Measurements from ENCODE around the gene MAD1L1. TPM values are rescaled to one million over a fixed set of nuclear protein-coding genes. Genes with fewer than 3 reads are reported as not detected.

The MAD1L1 gene
- total RNA-seq, 1 experiment from 2014 or later: 46.7 TPM

- Histone ChIP-seq H3K4me1 (ENCODE audit: insufficient read depth, low read length, poor library complexity, severe bottlenecking) (peaks cover 8% of the 10 kb centered on the region), H3K9me3 (ENCODE audit: low read depth, low read length, poor library complexity, severe bottlenecking) (no peaks in the 10 kb centered on the region), H3K36me3 (ENCODE audit: insufficient read depth, low read length, poor library complexity, severe bottlenecking) (no peaks in the 10 kb centered on the region), H3K27ac (ENCODE audit: low read depth, low read length, poor library complexity, severe bottlenecking) (no peak overlapping the region), H3K4me3 (ENCODE audit: low read depth, low read length, poor library complexity, severe bottlenecking) (no peak overlapping the region), H3K27me3 (replicated peaks; ENCODE audit: insufficient read depth, low read depth, low read length, poor library complexity) (no peaks in the 10 kb centered on the region)
- CTCF ChIA-PET: no interaction called here
- POLR2A ChIA-PET (ENCODE audit: low non-redundant PET): no interaction called here
- intact Hi-C loops (cut with micrococcal nuclease; ENCODE audit: unreplicated experiment): no loop called here
- no peak for DNase-seq (ENCODE audit: low spot score)
- BruUV-seq (replicated peaks): no TSS peak
- TF ChIP-seq EZH2 (IDR thresholded peaks at IDR 0.05; ENCODE audit: borderline replicate concordance, low read depth, low read length, poor library complexity, severe bottlenecking): no peak
Observed at GRCh38 chr7:2165610-2166594, 66.8 kb downstream of the MAD1L1 start.

- DNase-seq (ENCODE audit: low spot score): no peak
- intact Hi-C loops (cut with micrococcal nuclease; ENCODE audit: unreplicated experiment): no loop called here
- no peak overlapping the region for H3K4me3 ChIP-seq (ENCODE audit: low read depth, low read length, poor library complexity, severe bottlenecking)
- ChIA-PET CTCF (no interaction called here), POLR2A (ENCODE audit: low non-redundant PET) (no interaction called here)
- H3K4me1 ChIP-seq (ENCODE audit: insufficient read depth, low read length, poor library complexity, severe bottlenecking): peaks cover 14% of the 10 kb centered on the region
- H3K27ac ChIP-seq (ENCODE audit: low read depth, low read length, poor library complexity, severe bottlenecking): no peak overlapping the region
- no peaks in the 10 kb centered on the region for H3K36me3 ChIP-seq (ENCODE audit: insufficient read depth, low read length, poor library complexity, severe bottlenecking)
- BruUV-seq (replicated peaks): no TSS peak
- no peaks in the 10 kb centered on the region for H3K9me3 ChIP-seq (ENCODE audit: low read depth, low read length, poor library complexity, severe bottlenecking)
- TF ChIP-seq CTCF (conservative IDR thresholded peaks at IDR 0.05; ENCODE audit: low read depth, low read length) (no peak), EZH2 (IDR thresholded peaks at IDR 0.05; ENCODE audit: borderline replicate concordance, low read depth, low read length, poor library complexity, severe bottlenecking) (no peak)
- H3K27me3 ChIP-seq (replicated peaks; ENCODE audit: insufficient read depth, low read depth, low read length, poor library complexity): no peaks in the 10 kb centered on the region
Observed at GRCh38 chr7:2165239-2165609, 67.5 kb downstream of the MAD1L1 start.

- BruUV-seq (replicated peaks): no TSS peak
Observed at GRCh38 chr7:2164646-2165045, 68.1 kb downstream of the MAD1L1 start.

More at GRCh38 chr7:2164646-2165045, 68.1 kb downstream of the MAD1L1 start:
- Histone ChIP-seq H3K4me3 (ENCODE audit: low read depth, low read length, poor library complexity, severe bottlenecking) (no peak overlapping the region), H3K27me3 (replicated peaks; ENCODE audit: insufficient read depth, low read depth, low read length, poor library complexity) (no peaks in the 10 kb centered on the region), H3K4me1 (ENCODE audit: insufficient read depth, low read length, poor library complexity, severe bottlenecking) (peaks cover 14% of the 10 kb centered on the region), H3K27ac (ENCODE audit: low read depth, low read length, poor library complexity, severe bottlenecking) (no peak overlapping the region), H3K9me3 (ENCODE audit: low read depth, low read length, poor library complexity, severe bottlenecking) (no peaks in the 10 kb centered on the region), H3K36me3 (ENCODE audit: insufficient read depth, low read length, poor library complexity, severe bottlenecking) (no peaks in the 10 kb centered on the region)
- intact Hi-C loops (cut with micrococcal nuclease; ENCODE audit: unreplicated experiment): no loop called here
- ChIA-PET CTCF (no interaction called here), POLR2A (ENCODE audit: low non-redundant PET) (no interaction called here)
- no peak for TF ChIP-seq CTCF (conservative IDR thresholded peaks at IDR 0.05; ENCODE audit: low read depth, low read length)
- no peak for TF ChIP-seq EZH2 (IDR thresholded peaks at IDR 0.05; ENCODE audit: borderline replicate concordance, low read depth, low read length, poor library complexity, severe bottlenecking)
- DNase-seq (ENCODE audit: low spot score): no peak
